Hepatocyte (in vitro differentiated cells): ENCODE results near the gene TTC39B. TPM values are rescaled to one million over a fixed set of nuclear protein-coding genes. Genes with fewer than 3 reads are reported as not detected.

Experiments used
- DNase-seq: peaks from one replicate; pipeline ENCODE4 v3.0.0-alpha.2; 2016; ENCODE audit warnings: low spot score
- H2AFZ ChIP-seq: fragments of 200-600 bp; sonication (generic); 2 replicates; pipeline ENCODE4 v1.6.0; 2016; ENCODE audit warnings: antibody characterized with exemption, mild to moderate bottlenecking
- H3K27ac ChIP-seq: fragments of 200-600 bp; sonication (generic); 2 replicates; pipeline ENCODE4 v1.5.1; 2016; ENCODE audit warnings: mild to moderate bottlenecking
- H3K27me3 ChIP-seq: fragments of 200-600 bp; sonication (generic); 2 replicates; pipeline ENCODE4 v1.6.1; 2016
- H3K36me3 ChIP-seq: fragments of 200-600 bp; sonication (generic); replicated peaks from 2 replicates; pipeline ENCODE4 v1.5.1; 2016; ENCODE audit warnings: low read depth; ENCODE audit not compliant: insufficient read depth
- H3K4me1 ChIP-seq: fragments of 200-600 bp; sonication (generic); 2 replicates; pipeline ENCODE4 v1.5.1; 2016; ENCODE audit warnings: mild to moderate bottlenecking, moderate library complexity; ENCODE audit not compliant: insufficient read depth
- H3K4me2 ChIP-seq: fragments of 200-600 bp; sonication (generic); 2 replicates; pipeline ENCODE4 v1.6.0; 2016
- H3K4me3 ChIP-seq: fragments of 200-600 bp; sonication (generic); 2 replicates; pipeline ENCODE4 v1.5.1; 2016; ENCODE audit warnings: mild to moderate bottlenecking
- H3K79me2 ChIP-seq: fragments of 200-600 bp; sonication (generic); 2 replicates; pipeline ENCODE4 v1.6.0; 2017; ENCODE audit warnings: mild to moderate bottlenecking
- H3K9me2 ChIP-seq: fragments of 200-600 bp; sonication (generic); replicated peaks from 2 replicates; pipeline ENCODE4 v1.6.0; 2017; ENCODE audit warnings: mild to moderate bottlenecking; ENCODE audit not compliant: insufficient read depth
- H3K9me3 ChIP-seq: fragments of 200-600 bp; sonication (generic); 2 replicates; pipeline ENCODE4 v1.5.1; 2016; ENCODE audit warnings: low read depth, mild to moderate bottlenecking
- H4K20me1 ChIP-seq: fragments of 200-600 bp; sonication (generic); 2 replicates; pipeline ENCODE4 v1.6.0; 2016; ENCODE audit warnings: mild to moderate bottlenecking; ENCODE audit not compliant: insufficient read depth, poor library complexity, severe bottlenecking
- EZH2 ChIP-seq: fragments of 200-600 bp; sonication (generic); IDR thresholded peaks from 2 replicates; pipeline ENCODE4 v1.6.1; 2016; ENCODE audit warnings: antibody characterized with exemption, mild to moderate bottlenecking, borderline replicate concordance
- EZH2phosphoT487 ChIP-seq: fragments of 200-600 bp; sonication (generic); IDR thresholded peaks from one replicate; pipeline ENCODE4 v1.6.1; 2018; ENCODE audit warnings: antibody characterized with exemption, mild to moderate bottlenecking, low read depth, moderate library complexity; ENCODE audit not compliant: unreplicated experiment, severe bottlenecking
- WGBS: methylation state at CpG from one replicate; pipeline ENCODE4 v1.1.6; 2016; ENCODE audit warnings: low lambda C conversion rate; ENCODE audit errors: missing lambda C conversion rate; 5-methylcytosine and 5-hydroxymethylcytosine counted together
- polyA plus RNA-seq: library from polyadenylated mRNA; unstranded; fragments of >200 nt; fragmentation: Nextera tagmentation; extraction: Ambion mirVana; gene quantifications from 2 replicates; pipeline ENCODE4 v1.2.1, GENCODE V29; 2016
- total RNA-seq: library from RNA; depleted of rRNA; stranded (reverse); fragments of >200 nt; gene quantifications from 2 replicates; pipeline ENCODE4 v1.2.3, GENCODE V29; 2014
- TF ChIP-seq, protein P1 (sequence below): fragments of 200-600 bp; sonication (generic); IDR thresholded peaks from 2 replicates; pipeline ENCODE4 v1.5.1; 2016; ENCODE audit warnings: antibody characterized with exemption, mild to moderate bottlenecking; ENCODE audit not compliant: poor library complexity

The TTC39B gene
- total and polyA plus RNA-seq, 2 experiments from 2014 or later: 2.6 to 15.7 TPM

DNA sequence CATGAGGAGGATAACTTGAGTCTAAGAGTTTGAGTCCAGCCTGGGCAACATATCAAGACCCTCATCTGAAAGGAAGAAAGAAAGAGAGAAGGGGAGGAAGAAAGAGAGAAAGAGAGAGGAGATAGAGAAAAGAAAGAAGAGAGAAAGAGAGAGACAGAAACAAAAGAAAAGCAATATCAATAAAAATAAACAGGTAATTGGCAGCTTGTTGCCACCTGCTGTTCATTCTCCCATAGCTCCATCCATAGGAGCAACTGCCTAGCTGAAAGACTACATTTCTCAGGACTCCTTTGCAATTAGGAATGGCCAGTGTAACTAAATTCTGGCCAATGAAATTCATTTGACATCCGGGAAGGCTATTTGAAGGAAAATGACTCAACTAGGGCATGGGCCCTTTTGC, 4.6 kb upstream of the TTC39B start:
- Histone ChIP-seq H4K20me1 (no peaks in the 10 kb centered on the region), H3K79me2 (no peaks in the 10 kb centered on the region), H2AFZ (no peak overlapping the region), H3K4me1 (no peaks in the 10 kb centered on the region), H3K9me2 (no peaks in the 10 kb centered on the region), H3K4me2 (no peak overlapping the region), H3K27ac (no peak overlapping the region), H3K27me3 (no peaks in the 10 kb centered on the region), H3K36me3 (no peaks in the 10 kb centered on the region), H3K4me3 (no peak overlapping the region), H3K9me3 (no peaks in the 10 kb centered on the region)
- TF ChIP-seq, protein P1, sequence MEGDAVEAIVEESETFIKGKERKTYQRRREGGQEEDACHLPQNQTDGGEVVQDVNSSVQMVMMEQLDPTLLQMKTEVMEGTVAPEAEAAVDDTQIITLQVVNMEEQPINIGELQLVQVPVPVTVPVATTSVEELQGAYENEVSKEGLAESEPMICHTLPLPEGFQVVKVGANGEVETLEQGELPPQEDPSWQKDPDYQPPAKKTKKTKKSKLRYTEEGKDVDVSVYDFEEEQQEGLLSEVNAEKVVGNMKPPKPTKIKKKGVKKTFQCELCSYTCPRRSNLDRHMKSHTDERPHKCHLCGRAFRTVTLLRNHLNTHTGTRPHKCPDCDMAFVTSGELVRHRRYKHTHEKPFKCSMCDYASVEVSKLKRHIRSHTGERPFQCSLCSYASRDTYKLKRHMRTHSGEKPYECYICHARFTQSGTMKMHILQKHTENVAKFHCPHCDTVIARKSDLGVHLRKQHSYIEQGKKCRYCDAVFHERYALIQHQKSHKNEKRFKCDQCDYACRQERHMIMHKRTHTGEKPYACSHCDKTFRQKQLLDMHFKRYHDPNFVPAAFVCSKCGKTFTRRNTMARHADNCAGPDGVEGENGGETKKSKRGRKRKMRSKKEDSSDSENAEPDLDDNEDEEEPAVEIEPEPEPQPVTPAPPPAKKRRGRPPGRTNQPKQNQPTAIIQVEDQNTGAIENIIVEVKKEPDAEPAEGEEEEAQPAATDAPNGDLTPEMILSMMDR: no peak
- no peak for TF ChIP-seq EZH2
- no peak for DNase-seq
- 93% methylated on average over 1 of the region's 1 CpG for WGBS

DNA sequence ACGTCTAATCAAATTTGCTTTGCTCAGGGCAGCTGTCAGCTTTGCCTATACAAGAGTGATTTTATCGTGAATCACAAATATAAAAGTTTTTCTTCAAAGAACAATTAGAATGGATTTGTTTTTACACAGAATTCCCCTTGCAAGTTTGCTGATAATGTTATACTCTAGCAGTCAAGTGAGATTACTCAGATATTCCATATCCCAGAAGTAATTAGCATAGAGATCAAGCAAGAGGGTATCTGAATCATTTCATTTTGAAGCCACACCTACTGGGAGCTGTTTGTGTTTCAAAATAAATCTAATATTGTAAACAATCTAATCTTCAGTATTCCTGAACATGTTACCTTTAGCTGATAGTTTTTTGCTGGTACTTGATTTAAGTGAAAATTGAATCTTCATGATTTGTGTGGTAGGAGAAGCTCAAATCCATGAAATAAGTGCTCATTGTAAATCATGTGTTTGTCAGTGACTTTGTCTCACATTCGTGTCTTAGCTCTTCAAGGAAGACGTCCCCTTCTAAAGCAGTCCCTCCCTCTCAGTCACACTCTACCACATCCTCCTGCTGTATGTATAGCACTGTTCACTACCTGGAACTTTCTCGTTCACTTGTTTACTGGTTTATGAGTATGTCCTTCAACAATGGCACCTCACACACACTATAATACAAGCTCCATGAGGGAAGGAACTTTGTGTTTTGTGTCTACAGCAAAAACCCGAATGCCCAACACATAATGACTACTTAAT, 3.3 kb upstream of the TTC39B start:
- DNase-seq: no peak
- no peaks in the 10 kb centered on the region for H3K9me3 ChIP-seq
- H3K79me2 ChIP-seq: peaks cover 2% of the 10 kb centered on the region
- H3K4me3 ChIP-seq: no peak overlapping the region
- H3K4me2 ChIP-seq: no peak overlapping the region
- H3K4me1 ChIP-seq: no peaks in the 10 kb centered on the region
- 73% methylated on average over 6 of the region's 6 CpGs for WGBS
- no peak for TF ChIP-seq EZH2
- no peak for TF ChIP-seq EZH2phosphoT487
- TF ChIP-seq, protein P1: no peak
- H4K20me1 ChIP-seq: no peaks in the 10 kb centered on the region
- no peaks in the 10 kb centered on the region for H3K36me3 ChIP-seq
- no peaks in the 10 kb centered on the region for H3K9me2 ChIP-seq
- no peak overlapping the region for H2AFZ ChIP-seq
- H3K27ac ChIP-seq: no peak overlapping the region
- no peaks in the 10 kb centered on the region for H3K27me3 ChIP-seq

DNA sequence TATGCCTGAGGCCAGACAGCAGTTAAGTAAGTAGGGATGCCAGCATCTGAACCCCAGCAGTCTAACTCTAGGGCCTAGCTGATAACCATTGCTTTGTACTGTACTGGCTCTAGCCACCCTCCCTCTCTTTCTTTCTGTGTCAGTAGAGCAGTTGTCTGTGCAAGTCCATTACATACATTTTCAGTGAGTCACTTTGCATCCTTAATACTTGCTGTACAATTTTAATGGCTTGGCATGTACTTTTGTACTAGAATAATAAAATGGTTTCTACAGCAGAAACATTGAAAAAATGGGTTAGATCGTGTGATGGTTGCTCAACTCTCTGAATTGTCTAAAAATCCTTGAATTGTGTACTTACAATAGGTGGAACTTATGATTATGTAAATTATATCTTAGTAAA, 1.5 kb upstream of the TTC39B start:
- H3K27me3 ChIP-seq: no peaks in the 10 kb centered on the region
- no peak overlapping the region for H3K27ac ChIP-seq
- H3K9me2 ChIP-seq: no peaks in the 10 kb centered on the region
- 88% methylated on average over 1 of the region's 1 CpG for WGBS
- no peak overlapping the region for H3K4me2 ChIP-seq
- TF ChIP-seq EZH2phosphoT487 (no peak), EZH2 (no peak)
- TF ChIP-seq, protein P1: no peak
- no peak overlapping the region for H3K4me3 ChIP-seq
- H3K79me2 ChIP-seq: peaks cover 20% of the 10 kb centered on the region
- no peaks in the 10 kb centered on the region for H3K36me3 ChIP-seq
- H3K9me3 ChIP-seq: no peaks in the 10 kb centered on the region
- no peaks in the 10 kb centered on the region for H3K4me1 ChIP-seq
- no peak for DNase-seq
- H2AFZ ChIP-seq: no peak overlapping the region
- no peaks in the 10 kb centered on the region for H4K20me1 ChIP-seq
